Measurements from ENCODE around the gene PLCH1. TPM values are rescaled to one million over a fixed set of nuclear protein-coding genes. Genes with fewer than 3 reads are reported as not detected.

Gene PLCH1
- total and polyA plus RNA-seq, 9 of the 15 experiments (the other 6 are each of a cell fraction or from before 2014, with no cell fraction given): 0.17 to 0.62 (median 0.40) TPM

- POLR2A ChIA-PET: interaction anchor here (0.9 kb wide), 1 partner anchor 521 kb away, joined by 6 read pairs; no protein-coding TSS in a partner anchor
- in situ Hi-C loops (cut with MboI): no loop called here
- Histone ChIP-seq H3K4me1 (replicated peaks in 1 of 2; ENCODE audit: control insufficient read depth in 2 of 2, insufficient read depth in 2 of 2, low read length in 2 of 2) (no peaks in the 10 kb centered on the region), H3K9me3 (replicated peaks; ENCODE audit: control insufficient read depth, insufficient read depth, low read depth, low read length) (no peaks in the 10 kb centered on the region; the same call in 1 of the 2 replicates), H3K36me3 (ENCODE audit: control insufficient read depth, insufficient read depth, low read length) (no peaks in the 10 kb centered on the region), H3K4me2 (ENCODE audit: insufficient read depth, low read length) (no peak overlapping the region), H3K4me3 (no peak overlapping the region), H3K79me2 (ENCODE audit: control insufficient read depth, insufficient read depth, low read length) (no peaks in the 10 kb centered on the region), H3K9ac (ENCODE audit: insufficient read depth in 1 of 2, low read depth in 2 of 2, low read length in 2 of 2) (no peak overlapping the region), H3K27ac (ENCODE audit: extremely low read depth, low read depth, low read length) (no peak overlapping the region), H3K27me3 (ENCODE audit: control insufficient read depth in 2 of 2, insufficient read depth in 2 of 2, low read length in 2 of 2) (no peaks in the 10 kb centered on the region), H3K9me1 (ENCODE audit: control insufficient read depth, insufficient read depth, low read length) (no peaks in the 10 kb centered on the region), H2AFZ (ENCODE audit: low read depth, low read length) (no peak overlapping the region), H4K20me1 (replicated peaks; ENCODE audit: control insufficient read depth, insufficient read depth, low read length) (no peaks in the 10 kb centered on the region)
- ATAC-seq (no peak), DNase-seq (ENCODE audit: extremely low read depth in 1 of 4, low spot score in 3 of 4) (no peak), FAIRE-seq (no peak)
- 0% methylated on average over 1 of the region's 1 CpG for WGBS (ENCODE audit: insufficient coverage, low coverage, missing lambda C conversion rate)
- no TSS peak for BruUV-seq (replicated peaks)
- intact Hi-C loops (cut with micrococcal nuclease): no loop called here
- TF ChIP-seq ZNF311 (CRISPR knock-in tag; IDR thresholded peaks at IDR 0.05) (no peak), NBN (IDR thresholded peaks at IDR 0.05; ENCODE audit: low read depth) (no peak), TFAM (CRISPR knock-in tag; conservative IDR thresholded peaks at IDR 0.05) (no peak), E2F8 (IDR thresholded peaks at IDR 0.05; ENCODE audit: low read depth, partially characterized antibody) (no peak), ILK (tag; IDR thresholded peaks at IDR 0.05; ENCODE audit: borderline replicate concordance, low read depth) (no peak), KHSRP (IDR thresholded peaks at IDR 0.05) (no peak), COPS2 (conservative IDR thresholded peaks at IDR 0.05) (no peak), ATF1 (CRISPR knock-in tag; IDR thresholded peaks at IDR 0.05) (no peak), ATF1 (tag; IDR thresholded peaks at IDR 0.05) (no peak)
- TF ChIP-seq, protein P1, sequence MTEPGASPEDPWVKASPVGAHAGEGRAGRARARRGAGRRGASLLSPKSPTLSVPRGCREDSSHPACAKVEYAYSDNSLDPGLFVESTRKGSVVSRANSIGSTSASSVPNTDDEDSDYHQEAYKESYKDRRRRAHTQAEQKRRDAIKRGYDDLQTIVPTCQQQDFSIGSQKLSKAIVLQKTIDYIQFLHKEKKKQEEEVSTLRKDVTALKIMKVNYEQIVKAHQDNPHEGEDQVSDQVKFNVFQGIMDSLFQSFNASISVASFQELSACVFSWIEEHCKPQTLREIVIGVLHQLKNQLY (CRISPR knock-in tag; conservative IDR thresholded peaks at IDR 0.05): no peak
- CTCF ChIA-PET (ENCODE audit: low intra/inter-chr PET ratio): no interaction called here
These were observed 137.1 kb downstream of the PLCH1 start for GRCh38 chr3:155607761-155608160.

Data from K562 (cell line).